PC-9 (cell line): Measurements from ENCODE around the gene ESPNL. TPM values are rescaled to one million over a fixed set of nuclear protein-coding genes. Genes with fewer than 3 reads are reported as not detected.

Experiments
- BruUV-seq: library from RNA; stranded (reverse); fragments of 400-500 nt; replicated peaks from 2 replicates; lab custom pipeline; 2021; lab: Mats Ljungman, UMichigan
- CTCF ChIA-PET: fragments of 300-600 bp; sonication (Branson Sonifier 250); formaldehyde crosslinking; loops from one replicate; lab custom pipeline; 2022; ENCODE audit warnings: antibody characterized with exemption; lab: Charles Lee
- POLR2A ChIA-PET: fragments of 300-600 bp; sonication (Branson Sonifier 250); formaldehyde crosslinking; loops from one replicate; lab custom pipeline; 2022; ENCODE audit warnings: antibody characterized with exemption; ENCODE audit not compliant: unreplicated experiment; lab: Charles Lee
- DNase-seq, 2 experiments: peaks; one replicate each; pipeline versions ENCODE4 v3.0.0 to v3.0.0-alpha.2; 2015 to 2022; ENCODE audit warnings: mixed read lengths in 1 of 2
- H2AFZ ChIP-seq: fragments of 200-600 bp; sonication (generic); 2 replicates; pipeline ENCODE4 v1.8.1; 2017; ENCODE audit warnings: antibody characterized with exemption
- H3F3A ChIP-seq: fragments of 200-600 bp; sonication (generic); 2 replicates; pipeline ENCODE4 v1.8.1; 2017; ENCODE audit warnings: antibody characterized with exemption, mild to moderate bottlenecking, low read depth; ENCODE audit not compliant: insufficient read depth
- H3K27ac ChIP-seq: fragments of 200-600 bp; sonication (generic); 2 replicates; pipeline ENCODE4 v1.6.1; 2016; ENCODE audit warnings: mixed run types
- H3K27me3 ChIP-seq: fragments of 200-600 bp; sonication (generic); 2 replicates; pipeline ENCODE4 v1.6.1; 2016; ENCODE audit warnings: low read depth, mixed run types; ENCODE audit not compliant: insufficient read depth
- H3K36me3 ChIP-seq: fragments of 200-600 bp; sonication (generic); 2 replicates; pipeline ENCODE4 v1.6.1; 2016; ENCODE audit warnings: low read depth, mixed run types
- H3K4me1 ChIP-seq: fragments of 200-600 bp; sonication (generic); replicated peaks from 2 replicates; pipeline ENCODE4 v1.6.1; 2016; ENCODE audit warnings: mixed run types; ENCODE audit not compliant: insufficient read depth
- H3K4me2 ChIP-seq: fragments of 200-600 bp; sonication (generic); 2 replicates; pipeline ENCODE4 v1.6.1; 2017; ENCODE audit warnings: mixed run types
- H3K4me3 ChIP-seq: fragments of 200-600 bp; sonication (generic); 2 replicates; pipeline ENCODE4 v1.6.1; 2016; ENCODE audit warnings: mixed run types
- H3K79me2 ChIP-seq: fragments of 200-600 bp; sonication (generic); 2 replicates; pipeline ENCODE4 v1.6.1; 2017; ENCODE audit warnings: low read depth, mixed run types
- H3K9me2 ChIP-seq: fragments of 200-600 bp; sonication (generic); 2 replicates; pipeline ENCODE4 v1.8.1; 2017; ENCODE audit warnings: mild to moderate bottlenecking; ENCODE audit not compliant: insufficient read depth
- H3K9me3 ChIP-seq: fragments of 200-600 bp; sonication (generic); 2 replicates; pipeline ENCODE4 v1.8.1; 2016; ENCODE audit warnings: low read depth; ENCODE audit not compliant: insufficient read depth
- H4K20me1 ChIP-seq: fragments of 200-600 bp; sonication (generic); 2 replicates; pipeline ENCODE4 v1.8.1; 2017; ENCODE audit not compliant: insufficient read depth
- CTCF ChIP-seq: fragments of 200-600 bp; sonication (generic); conservative IDR thresholded peaks from 2 replicates; pipeline ENCODE4 v1.6.1; 2017; ENCODE audit warnings: mixed run types, antibody characterized with exemption, mild to moderate bottlenecking, moderate library complexity
- EZH2 ChIP-seq: fragments of 200-600 bp; sonication (generic); IDR thresholded peaks from 2 replicates; pipeline ENCODE4 v1.8.0; 2017; ENCODE audit warnings: antibody characterized with exemption, low read depth
- intact Hi-C: fragments of 100-400 bp; cut with micrococcal nuclease; formaldehyde crosslinking; loops from one replicate; pipeline ENCODE4 v1.10.0; 2022; ENCODE audit not compliant: unreplicated experiment
- total RNA-seq: library from RNA; stranded (reverse); gene quantifications from 2 replicates; pipeline ENCODE4 v1.2.3, GENCODE V29; 2021

The ESPNL gene
- total RNA-seq, 1 experiment from 2014 or later, result 1.1 TPM

GRCh38 chr2:238061315-238062202 lies 38.6 kb upstream of the ESPNL start:
- Histone ChIP-seq H3K36me3 (peaks cover 6% of the 10 kb centered on the region; the same call in 1 of the 2 replicates), H3K4me3 (peak overlapping the region; percentile 98), H3K4me1 (peaks cover 17% of the 10 kb centered on the region), H3K4me2 (peak overlapping the region; percentile 98), H2AFZ (peak overlapping the region; percentile 98), H4K20me1 (no peaks in the 10 kb centered on the region), H3K79me2 (peaks cover 28% of the 10 kb centered on the region), H3K9me3 (no peaks in the 10 kb centered on the region), H3K27me3 (no peaks in the 10 kb centered on the region), H3K9me2 (peaks cover 4% of the 10 kb centered on the region; the same call in 1 of the 2 replicates), H3K27ac (peak overlapping the region; percentile 25), H3F3A (peaks cover 40% of the 10 kb centered on the region; the same call in 1 of the 2 replicates)
- no peak for TF ChIP-seq EZH2
- TF ChIP-seq CTCF, result no peak
- intact Hi-C loops, result loop anchor here (2.0 to 10.0 kb wide), 3 partner anchors 95 to 203 kb away; partner anchors contain the start of genes RAMP1 and UBE2F
- DNase-seq, result peak; percentile 51 to 60
- BruUV-seq, result TSS peak; percentile 33
- POLR2A ChIA-PET, result interaction anchor here (0.5 to 0.7 kb wide), 4 partner anchors 155 to 919 kb away, joined by 3 to 7 read pairs (median 5); no protein-coding TSS in a partner anchor
- CTCF ChIA-PET, result interaction anchor here (0.7 kb wide), 3 partner anchors 26 to 485 kb away, joined by 3 to 5 read pairs (median 3); no protein-coding TSS in a partner anchor

GRCh38 chr2:238063414-238064189 lies 36.5 kb upstream of the ESPNL start:
- Histone ChIP-seq H3K9me3 (no peaks in the 10 kb centered on the region), H3K27ac (no peak overlapping the region), H3K79me2 (peaks cover 28% of the 10 kb centered on the region), H3K4me1 (peaks cover 17% of the 10 kb centered on the region), H4K20me1 (no peaks in the 10 kb centered on the region), H2AFZ (no peak overlapping the region), H3F3A (peaks cover 30% of the 10 kb centered on the region; the same call in 1 of the 2 replicates), H3K36me3 (peaks cover 6% of the 10 kb centered on the region; the same call in 1 of the 2 replicates), H3K27me3 (no peaks in the 10 kb centered on the region), H3K4me2 (no peak overlapping the region), H3K9me2 (peaks cover 4% of the 10 kb centered on the region; the same call in 1 of the 2 replicates), H3K4me3 (no peak overlapping the region)
- ChIA-PET POLR2A (no interaction called here), CTCF (no interaction called here)
- no peak for TF ChIP-seq EZH2
- BruUV-seq, result no TSS peak
- DNase-seq, result no peak
- intact Hi-C loops, result loop anchor here (10.0 kb wide), 1 partner anchor 121 kb away; no protein-coding TSS in a partner anchor

GRCh38 chr2:238064376-238064775 lies 35.8 kb upstream of the ESPNL start:
- no peak overlapping the region for H3K4me3 ChIP-seq
- no peak overlapping the region for H3K4me2 ChIP-seq
- H3K9me3 ChIP-seq, result no peaks in the 10 kb centered on the region
- intact Hi-C loops, result loop anchor here (10.0 kb wide), 1 partner anchor 120 kb away; no protein-coding TSS in a partner anchor
- peaks cover 22% of the 10 kb centered on the region; the same call in 1 of the 2 replicates for H3F3A ChIP-seq
- no peak for TF ChIP-seq EZH2
- TF ChIP-seq CTCF, result no peak
- H3K27me3 ChIP-seq, result no peaks in the 10 kb centered on the region
- H3K4me1 ChIP-seq, result peaks cover 15% of the 10 kb centered on the region
- DNase-seq, result no peak
- H3K27ac ChIP-seq, result no peak overlapping the region
- no TSS peak for BruUV-seq
- no peak overlapping the region for H2AFZ ChIP-seq
- peaks cover 6% of the 10 kb centered on the region; the same call in 1 of the 2 replicates for H3K36me3 ChIP-seq
- peaks cover 25% of the 10 kb centered on the region for H3K79me2 ChIP-seq
- CTCF ChIA-PET, result interaction anchor here (0.6 kb wide), 1 partner anchor 155 kb away, joined by 4 read pairs; no protein-coding TSS in a partner anchor
- POLR2A ChIA-PET, result interaction anchor here (0.5 kb wide), 2 partner anchors 166 to 176 kb away, joined by 3 to 6 read pairs; no protein-coding TSS in a partner anchor
- no peaks in the 10 kb centered on the region for H4K20me1 ChIP-seq
- no peaks in the 10 kb centered on the region; the same call in 1 of the 2 replicates for H3K9me2 ChIP-seq
